ENCODE measurements around the gene ST8SIA1. TPM values are rescaled to one million over a fixed set of nuclear protein-coding genes. Genes with fewer than 3 reads are reported as not detected.

ST8SIA1 gene
- total RNA-seq, 2 donors from 2014 or later, result 6.4 to 6.9 TPM

DNA sequence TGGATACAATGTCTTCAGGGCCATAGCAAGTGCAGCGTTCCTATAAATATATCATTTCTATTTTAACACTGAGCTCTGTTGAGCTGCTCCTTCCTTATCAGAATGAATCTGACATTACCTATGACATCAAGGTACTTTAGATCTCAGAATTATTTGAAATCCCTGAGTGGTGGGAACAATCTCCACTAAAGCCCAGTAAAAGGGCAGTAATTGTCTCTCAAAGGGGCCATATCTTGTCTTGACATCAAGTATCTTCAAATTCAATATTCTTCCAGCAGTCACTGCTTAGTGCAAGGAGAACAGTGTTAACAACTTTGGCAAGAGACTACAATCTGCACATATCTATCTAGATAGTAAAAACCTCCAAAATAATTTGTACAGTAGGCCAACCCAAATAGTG, 21.7 kb upstream of the ST8SIA1 start:
- no peak for DNase-seq (ENCODE audit: low spot score)
- Histone ChIP-seq H3K4me3 (no peak overlapping the region), H3K27ac (no peak overlapping the region), H3K9me3 (no peaks in the 10 kb centered on the region), H3K27me3 (replicated peaks; ENCODE audit: insufficient read depth) (no peaks in the 10 kb centered on the region), H3K4me1 (ENCODE audit: control insufficient read depth in 1 of 2, low read depth in 2 of 2) (no peaks in the 10 kb centered on the region), H3K36me3 (no peaks in the 10 kb centered on the region)
- no peak for ATAC-seq (ENCODE audit: insufficient number of reproducible peaks, low FRiP score, low read depth)
- TF ChIP-seq, protein P1, sequence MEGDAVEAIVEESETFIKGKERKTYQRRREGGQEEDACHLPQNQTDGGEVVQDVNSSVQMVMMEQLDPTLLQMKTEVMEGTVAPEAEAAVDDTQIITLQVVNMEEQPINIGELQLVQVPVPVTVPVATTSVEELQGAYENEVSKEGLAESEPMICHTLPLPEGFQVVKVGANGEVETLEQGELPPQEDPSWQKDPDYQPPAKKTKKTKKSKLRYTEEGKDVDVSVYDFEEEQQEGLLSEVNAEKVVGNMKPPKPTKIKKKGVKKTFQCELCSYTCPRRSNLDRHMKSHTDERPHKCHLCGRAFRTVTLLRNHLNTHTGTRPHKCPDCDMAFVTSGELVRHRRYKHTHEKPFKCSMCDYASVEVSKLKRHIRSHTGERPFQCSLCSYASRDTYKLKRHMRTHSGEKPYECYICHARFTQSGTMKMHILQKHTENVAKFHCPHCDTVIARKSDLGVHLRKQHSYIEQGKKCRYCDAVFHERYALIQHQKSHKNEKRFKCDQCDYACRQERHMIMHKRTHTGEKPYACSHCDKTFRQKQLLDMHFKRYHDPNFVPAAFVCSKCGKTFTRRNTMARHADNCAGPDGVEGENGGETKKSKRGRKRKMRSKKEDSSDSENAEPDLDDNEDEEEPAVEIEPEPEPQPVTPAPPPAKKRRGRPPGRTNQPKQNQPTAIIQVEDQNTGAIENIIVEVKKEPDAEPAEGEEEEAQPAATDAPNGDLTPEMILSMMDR (IDR thresholded peaks at IDR 0.05), result no peak

DNA sequence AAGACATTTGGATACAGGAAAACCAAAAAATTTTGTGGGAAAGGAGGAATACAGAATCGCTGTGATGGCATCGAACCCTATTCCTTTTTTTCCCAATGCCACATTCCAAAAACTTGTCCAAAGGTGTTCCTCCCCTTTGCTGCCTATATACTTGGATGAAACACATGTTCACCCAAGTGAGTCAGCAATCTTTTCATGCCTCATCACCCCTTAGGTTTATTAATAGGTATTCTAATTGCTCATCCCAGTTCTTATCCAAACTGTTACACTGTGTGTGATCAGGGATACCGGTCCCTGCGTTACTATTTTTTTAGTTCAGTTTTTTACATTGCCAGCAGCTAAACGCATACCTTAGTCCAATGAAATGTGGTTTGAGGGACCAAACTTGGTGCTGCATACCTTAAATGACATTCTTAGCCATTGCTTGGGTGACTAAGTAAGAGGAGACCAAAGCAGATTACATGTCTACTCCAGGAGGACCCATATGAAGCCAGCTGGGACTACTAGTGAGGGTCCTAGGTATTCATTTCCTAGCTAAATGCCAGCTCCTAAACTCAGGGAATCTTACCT, 20.6 kb upstream of the ST8SIA1 start:
- H3K27ac ChIP-seq, result no peak overlapping the region
- TF ChIP-seq, protein P1 (IDR thresholded peaks at IDR 0.05), result no peak
- no peaks in the 10 kb centered on the region for H3K9me3 ChIP-seq
- H3K4me1 ChIP-seq (ENCODE audit: control insufficient read depth in 1 of 2, low read depth in 2 of 2), result no peaks in the 10 kb centered on the region
- H3K4me3 ChIP-seq, result no peak overlapping the region
- ATAC-seq (ENCODE audit: insufficient number of reproducible peaks, low FRiP score, low read depth), result no peak
- no peaks in the 10 kb centered on the region for H3K27me3 ChIP-seq (replicated peaks; ENCODE audit: insufficient read depth)
- DNase-seq (ENCODE audit: low spot score), result no peak
- no peaks in the 10 kb centered on the region for H3K36me3 ChIP-seq

DNA sequence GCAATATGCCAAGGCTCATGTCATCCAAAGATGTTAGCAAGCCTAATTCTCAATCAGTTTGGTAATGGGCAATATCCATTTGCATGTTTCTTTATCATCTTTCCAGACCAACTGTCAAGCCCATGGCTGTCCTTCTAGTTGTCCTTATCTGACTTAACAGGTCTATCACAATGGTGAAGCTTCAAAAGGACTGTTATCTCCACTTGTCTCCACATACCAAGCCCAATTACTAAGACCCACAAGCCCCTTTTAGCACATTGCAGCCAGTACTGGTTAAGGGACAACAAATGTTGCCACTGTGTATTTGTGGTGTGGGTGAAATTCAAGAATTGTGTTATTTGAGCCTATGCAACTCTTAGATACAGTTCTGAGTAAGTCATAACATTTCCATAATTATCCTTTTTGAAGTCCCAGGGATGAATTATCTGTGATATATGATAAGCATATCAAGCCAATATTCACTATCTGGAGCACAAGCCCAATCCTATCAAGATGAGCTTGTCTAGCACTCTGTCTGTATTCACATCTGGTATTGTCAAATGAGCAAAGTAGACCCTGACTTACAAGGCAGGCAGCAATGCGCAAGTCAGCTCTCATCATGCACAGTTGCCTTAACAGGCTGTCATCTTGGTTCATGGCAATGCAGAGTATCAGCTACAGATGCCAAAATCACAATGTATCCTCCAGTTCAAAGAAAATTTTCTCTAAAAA, 19.3 kb upstream of the ST8SIA1 start:
- ATAC-seq (ENCODE audit: insufficient number of reproducible peaks, low FRiP score, low read depth) (no peak), DNase-seq (ENCODE audit: low spot score) (no peak)
- H3K36me3 ChIP-seq, result no peaks in the 10 kb centered on the region
- H3K9me3 ChIP-seq, result no peaks in the 10 kb centered on the region
- H3K4me3 ChIP-seq, result no peak overlapping the region
- no peaks in the 10 kb centered on the region for H3K27me3 ChIP-seq (replicated peaks; ENCODE audit: insufficient read depth)
- no peaks in the 10 kb centered on the region for H3K4me1 ChIP-seq (ENCODE audit: control insufficient read depth in 1 of 2, low read depth in 2 of 2)
- TF ChIP-seq, protein P1 (IDR thresholded peaks at IDR 0.05), result no peak
- H3K27ac ChIP-seq, result no peak overlapping the region

DNA sequence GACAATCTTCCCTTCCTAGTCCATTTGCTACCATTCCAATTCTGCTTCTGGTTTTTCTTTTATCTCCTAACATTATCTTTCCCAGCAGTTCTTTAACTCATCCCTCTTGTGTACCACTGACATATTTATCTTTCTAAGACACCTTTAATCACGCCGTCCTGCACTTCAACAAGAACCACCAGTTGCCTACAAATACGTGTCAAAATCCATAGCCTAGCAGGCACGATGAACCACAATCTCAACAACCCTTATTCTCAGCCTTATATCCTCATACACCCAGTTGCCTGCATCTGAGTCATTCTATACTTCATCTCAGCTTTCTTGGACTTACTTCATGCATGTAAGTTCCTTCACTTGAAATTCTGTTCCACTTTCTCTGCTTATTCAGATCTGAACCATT, 16.4 kb upstream of the ST8SIA1 start:
- Histone ChIP-seq H3K27me3 (replicated peaks; ENCODE audit: insufficient read depth) (no peaks in the 10 kb centered on the region), H3K36me3 (no peaks in the 10 kb centered on the region), H3K4me1 (ENCODE audit: control insufficient read depth in 1 of 2, low read depth in 2 of 2) (no peaks in the 10 kb centered on the region), H3K27ac (no peak overlapping the region), H3K4me3 (no peak overlapping the region), H3K9me3 (no peaks in the 10 kb centered on the region)
- TF ChIP-seq, protein P1 (IDR thresholded peaks at IDR 0.05), result no peak
- no peak for ATAC-seq (ENCODE audit: insufficient number of reproducible peaks, low FRiP score, low read depth)
- no peak for DNase-seq (ENCODE audit: low spot score)

DNA sequence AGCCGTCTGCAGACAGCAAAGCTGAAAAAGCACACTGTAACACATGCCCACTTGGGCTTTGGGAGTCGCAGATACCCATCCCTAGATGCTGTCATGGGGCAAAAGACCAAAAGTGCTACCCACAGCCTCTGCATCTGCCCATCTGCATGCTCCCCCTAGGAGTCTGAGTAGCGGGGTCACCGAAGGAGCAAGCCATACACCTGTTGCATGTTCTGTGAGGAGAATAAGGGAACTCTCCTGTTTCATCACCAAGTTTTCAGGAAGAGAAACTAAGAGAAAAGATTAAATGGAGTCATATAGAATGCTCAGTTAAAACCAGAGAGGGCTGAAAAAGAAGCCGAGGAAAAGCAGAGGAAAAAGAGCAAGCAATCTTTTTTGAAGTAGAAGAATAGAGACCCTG, 13.7 kb upstream of the ST8SIA1 start:
- Histone ChIP-seq H3K4me3 (no peak overlapping the region), H3K27me3 (replicated peaks; ENCODE audit: insufficient read depth) (no peaks in the 10 kb centered on the region), H3K27ac (no peak overlapping the region), H3K9me3 (no peaks in the 10 kb centered on the region), H3K4me1 (ENCODE audit: control insufficient read depth in 1 of 2, low read depth in 2 of 2) (no peaks in the 10 kb centered on the region), H3K36me3 (no peaks in the 10 kb centered on the region)
- TF ChIP-seq, protein P1 (IDR thresholded peaks at IDR 0.05), result no peak
- ATAC-seq (ENCODE audit: insufficient number of reproducible peaks, low FRiP score, low read depth), result no peak
- no peak for DNase-seq (ENCODE audit: low spot score)
